SK-N-SH (cell line): ENCODE measurements around the gene ANGPTL1.

Source experiments
- EP300 ChIP-seq, 2 experiments: IDR thresholded peaks; 2 replicates each; pipeline versions ENCODE4 v1.4.0 to v1.6.1; 2012; ENCODE audit warnings: borderline replicate concordance in 1 of 2, low read depth in 1 of 2, low read length in 1 of 2
- GABPA ChIP-seq: IDR thresholded peaks from 2 replicates; pipeline ENCODE4 v1.4.0; 2012; ENCODE audit warnings: low read depth, mild to moderate bottlenecking
- JUND ChIP-seq: IDR thresholded peaks from 2 replicates; pipeline ENCODE4 v1.4.0; 2012
- POLR2AphosphoS5 ChIP-seq: IDR thresholded peaks from 2 replicates; pipeline ENCODE4 v1.6.1; 2012; ENCODE audit warnings: low read depth, low read length
- REST ChIP-seq: IDR thresholded peaks from 2 replicates; pipeline ENCODE4 v1.6.1; 2012; ENCODE audit warnings: mild to moderate bottlenecking, low read depth, low read length, moderate library complexity
- RXRA ChIP-seq: IDR thresholded peaks from 2 replicates; pipeline ENCODE4 v1.4.0; 2012; ENCODE audit warnings: low read depth, mild to moderate bottlenecking, borderline replicate concordance
- SIN3A ChIP-seq: IDR thresholded peaks from 2 replicates; pipeline ENCODE4 v1.6.1; 2012; ENCODE audit warnings: low read depth, mild to moderate bottlenecking, low read length, moderate library complexity, borderline replicate concordance
- SMC3 ChIP-seq: IDR thresholded peaks from 2 replicates; pipeline ENCODE4 v1.6.1; 2012; ENCODE audit warnings: low read depth, low read length, improper control_type of control experiment
- YY1 ChIP-seq: IDR thresholded peaks from 2 replicates; pipeline ENCODE4 v1.4.0; 2012; ENCODE audit warnings: low read depth, mild to moderate bottlenecking
- TF ChIP-seq, protein P1 (sequence below): fragments of 200-600 bp; sonication (generic); IDR thresholded peaks from 2 replicates; pipeline ENCODE4 v1.6.1; 2017; ENCODE audit warnings: antibody characterized with exemption, mild to moderate bottlenecking, moderate library complexity
- TF ChIP-seq, protein P2 (sequence below): fragments of 150-350 bp; IDR thresholded peaks from 2 replicates; pipeline ENCODE4 v1.6.1; 2017; ENCODE audit warnings: antibody characterized with exemption, low read length, low read depth, borderline replicate concordance

DNA sequence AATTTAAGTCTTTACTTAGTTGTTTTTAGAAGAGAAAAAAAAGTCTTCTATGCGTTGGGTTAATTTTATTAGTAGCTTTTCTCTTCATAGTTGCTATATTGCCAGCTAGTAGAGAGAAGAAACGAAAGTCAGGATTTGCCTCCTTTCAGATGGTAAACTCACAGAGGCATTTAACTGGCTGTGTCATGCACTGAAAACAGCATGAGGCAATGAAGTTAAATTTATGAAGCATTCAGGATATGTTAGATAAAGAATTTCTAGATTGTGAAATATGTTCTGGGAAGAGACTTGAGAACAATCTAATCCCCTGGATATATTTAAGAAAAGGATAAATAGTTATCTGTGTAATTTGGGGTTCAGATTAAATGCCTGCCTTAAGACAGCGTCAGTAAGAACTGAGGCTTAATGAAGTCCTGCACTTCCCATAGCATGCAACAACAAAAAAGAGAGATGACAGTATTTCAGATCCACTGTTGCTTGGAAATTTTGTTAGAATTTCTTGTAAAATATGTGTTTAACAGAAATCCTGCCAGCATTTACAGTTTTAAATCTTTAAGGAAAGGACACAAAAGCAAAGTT lies 1.7 kb downstream of the ANGPTL1 start:
- no peak for TF ChIP-seq REST
- no peak for TF ChIP-seq POLR2AphosphoS5
- no peak for TF ChIP-seq YY1
- TF ChIP-seq SIN3A: no peak
- TF ChIP-seq, protein P1, sequence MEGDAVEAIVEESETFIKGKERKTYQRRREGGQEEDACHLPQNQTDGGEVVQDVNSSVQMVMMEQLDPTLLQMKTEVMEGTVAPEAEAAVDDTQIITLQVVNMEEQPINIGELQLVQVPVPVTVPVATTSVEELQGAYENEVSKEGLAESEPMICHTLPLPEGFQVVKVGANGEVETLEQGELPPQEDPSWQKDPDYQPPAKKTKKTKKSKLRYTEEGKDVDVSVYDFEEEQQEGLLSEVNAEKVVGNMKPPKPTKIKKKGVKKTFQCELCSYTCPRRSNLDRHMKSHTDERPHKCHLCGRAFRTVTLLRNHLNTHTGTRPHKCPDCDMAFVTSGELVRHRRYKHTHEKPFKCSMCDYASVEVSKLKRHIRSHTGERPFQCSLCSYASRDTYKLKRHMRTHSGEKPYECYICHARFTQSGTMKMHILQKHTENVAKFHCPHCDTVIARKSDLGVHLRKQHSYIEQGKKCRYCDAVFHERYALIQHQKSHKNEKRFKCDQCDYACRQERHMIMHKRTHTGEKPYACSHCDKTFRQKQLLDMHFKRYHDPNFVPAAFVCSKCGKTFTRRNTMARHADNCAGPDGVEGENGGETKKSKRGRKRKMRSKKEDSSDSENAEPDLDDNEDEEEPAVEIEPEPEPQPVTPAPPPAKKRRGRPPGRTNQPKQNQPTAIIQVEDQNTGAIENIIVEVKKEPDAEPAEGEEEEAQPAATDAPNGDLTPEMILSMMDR: no peak
- no peak for TF ChIP-seq JUND
- no peak for TF ChIP-seq GABPA
- TF ChIP-seq RXRA: no peak
- TF ChIP-seq SMC3: no peak
- no peak for TF ChIP-seq EP300 (IDR thresholded peaks at IDR 0.05; ENCODE audit: borderline replicate concordance in 1 of 2, low read depth in 1 of 2, low read length in 1 of 2)
- TF ChIP-seq, protein P2, sequence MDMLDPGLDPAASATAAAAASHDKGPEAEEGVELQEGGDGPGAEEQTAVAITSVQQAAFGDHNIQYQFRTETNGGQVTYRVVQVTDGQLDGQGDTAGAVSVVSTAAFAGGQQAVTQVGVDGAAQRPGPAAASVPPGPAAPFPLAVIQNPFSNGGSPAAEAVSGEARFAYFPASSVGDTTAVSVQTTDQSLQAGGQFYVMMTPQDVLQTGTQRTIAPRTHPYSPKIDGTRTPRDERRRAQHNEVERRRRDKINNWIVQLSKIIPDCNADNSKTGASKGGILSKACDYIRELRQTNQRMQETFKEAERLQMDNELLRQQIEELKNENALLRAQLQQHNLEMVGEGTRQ: no peak
